DMS 273 (cell line): ENCODE results near the gene CC2D1A.
A peak's percentile ranks its signal among the peaks of the same experiment; 100 is the strongest.
"Not testable (repeated sequence)": the region's sequence is repeated elsewhere in the genome, so short reads cannot be mapped to it uniquely, and the experiment has no call there.

ENCODE experiments used
- DNase-seq: peaks from one replicate; lab custom pipeline; 2025; ENCODE audit not compliant: unreplicated experiment; lab: John Stamatoyannopoulos, UW

CC2D1A gene

DNA sequence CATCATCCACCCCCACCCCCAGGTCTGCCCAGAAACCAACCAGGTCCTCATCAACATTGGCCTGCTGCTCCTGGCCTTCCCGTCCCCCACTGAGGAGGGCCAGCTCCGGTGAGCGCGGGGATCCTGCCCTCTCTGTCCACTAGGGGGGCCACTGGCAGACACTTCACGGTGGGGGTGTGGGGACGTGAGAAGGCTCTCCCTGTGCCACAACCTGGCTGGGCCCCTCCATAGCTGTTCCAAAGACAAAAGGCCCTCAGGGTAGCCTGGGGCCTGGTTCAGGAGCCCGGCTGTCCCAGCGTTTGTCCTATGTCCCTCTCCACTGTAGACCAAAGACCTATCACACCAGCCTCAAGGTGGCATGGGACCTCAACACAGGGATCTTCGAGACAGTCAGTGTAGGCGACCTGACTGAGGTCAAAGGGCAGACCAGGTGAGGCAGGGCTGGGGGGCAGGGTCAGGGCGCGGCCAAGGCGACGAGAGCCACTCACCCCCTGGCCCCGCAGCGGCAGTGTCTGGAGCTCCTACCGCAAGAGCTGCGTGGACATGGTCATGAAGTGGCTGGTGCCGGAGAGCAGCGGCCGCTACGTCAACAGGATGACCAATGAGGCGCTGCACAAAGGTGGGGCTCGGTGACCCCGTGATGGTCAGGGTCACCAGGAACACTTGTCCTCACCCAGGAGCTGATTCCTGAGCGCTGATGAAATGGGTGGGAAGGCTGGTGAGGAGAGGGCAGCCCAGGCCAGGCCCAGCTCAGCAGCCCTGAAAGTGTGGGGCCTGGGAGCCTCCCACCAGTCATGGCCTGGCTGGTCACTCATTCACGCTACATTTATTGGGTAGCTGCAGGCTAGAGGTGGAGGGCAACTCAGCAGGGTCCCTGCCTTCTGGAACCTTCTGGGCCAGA lies 54.2 kb downstream of the CC2D1A start:
- DNase-seq = peak; percentile 28

- no peak for DNase-seq
Measured at GRCh38 chr19:13960863-13961784, 55.1 kb downstream of the CC2D1A start.

DNA sequence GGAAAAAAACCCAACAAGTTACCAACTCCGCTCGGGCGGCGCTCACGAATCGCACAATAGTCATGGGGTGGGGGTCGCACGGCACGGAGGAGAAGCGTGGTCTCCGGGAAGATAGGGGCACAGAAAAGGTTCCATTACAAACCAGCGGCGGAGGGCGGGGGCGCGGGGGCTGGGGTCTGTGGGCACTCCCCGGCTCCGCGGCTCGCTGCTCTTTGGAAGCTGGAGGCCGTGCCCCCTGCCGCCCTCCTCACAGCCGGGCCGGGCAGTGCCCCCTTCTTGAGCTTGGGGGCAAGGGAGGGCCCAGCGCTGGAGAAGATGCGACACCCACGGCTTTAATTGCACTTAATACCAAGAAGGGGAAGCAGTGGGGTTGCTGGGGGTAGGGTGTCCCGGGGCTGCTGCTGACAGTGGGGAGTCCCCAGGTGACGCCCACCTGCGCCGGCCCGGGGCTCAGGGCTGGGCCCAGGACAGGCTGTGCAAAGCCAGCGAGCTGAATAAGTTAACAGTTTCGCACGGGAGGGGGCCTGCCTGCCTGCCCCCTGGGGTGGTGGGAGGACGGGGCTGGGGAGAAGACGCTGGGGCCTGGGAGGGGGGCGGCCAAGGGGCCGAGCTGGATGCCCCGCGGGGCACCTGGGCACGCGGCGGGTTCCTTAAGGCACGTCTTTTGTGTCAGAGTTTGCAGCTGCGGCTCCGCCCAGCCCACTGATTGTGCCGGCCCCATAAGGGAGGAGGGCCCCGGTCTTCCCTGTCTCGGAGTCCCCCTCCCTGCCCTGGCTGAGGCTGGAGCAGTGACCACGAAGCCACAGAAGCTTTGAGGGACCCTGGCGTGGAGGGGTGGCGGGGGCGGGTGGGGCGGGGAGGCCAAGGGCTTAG lies 56.1 kb downstream of the CC2D1A start:
- DNase-seq = no peak

GRCh38 chr19:13962699-13963602 lies 57.0 kb downstream of the CC2D1A start:
- no peak for DNase-seq

GRCh38 chr19:13963603-13964105 lies 57.7 kb downstream of the CC2D1A start:
- no peak for DNase-seq

- DNase-seq = no peak
Measured at GRCh38 chr19:13964776-13965175, 58.8 kb downstream of the CC2D1A start.

DNA sequence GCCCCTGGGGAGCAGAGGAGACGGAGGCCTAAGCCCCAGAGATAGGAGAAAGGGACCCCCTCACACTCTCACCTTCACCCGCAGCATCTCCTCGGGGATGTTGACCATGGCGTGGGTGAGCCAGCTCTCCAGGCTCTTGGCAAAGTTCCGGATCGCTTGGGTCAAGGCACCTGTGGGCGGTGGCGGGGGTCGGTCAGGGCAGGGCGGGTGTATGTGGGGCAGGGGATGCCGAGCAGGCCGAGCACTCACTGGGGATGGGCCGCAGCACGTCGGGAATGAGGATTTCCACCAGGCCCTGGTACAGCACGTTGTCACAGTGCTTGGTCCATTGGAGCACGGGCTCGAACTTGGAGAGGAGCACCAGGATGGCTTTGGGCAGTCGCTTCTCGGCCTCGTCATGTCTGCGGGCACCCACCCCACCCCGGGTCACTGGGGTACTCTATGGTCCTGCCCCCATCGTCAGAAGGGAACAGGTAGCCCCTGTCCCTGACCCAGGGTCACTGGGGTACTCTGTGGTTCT lies 59.4 kb downstream of the CC2D1A start:
- DNase-seq = no peak

DNA sequence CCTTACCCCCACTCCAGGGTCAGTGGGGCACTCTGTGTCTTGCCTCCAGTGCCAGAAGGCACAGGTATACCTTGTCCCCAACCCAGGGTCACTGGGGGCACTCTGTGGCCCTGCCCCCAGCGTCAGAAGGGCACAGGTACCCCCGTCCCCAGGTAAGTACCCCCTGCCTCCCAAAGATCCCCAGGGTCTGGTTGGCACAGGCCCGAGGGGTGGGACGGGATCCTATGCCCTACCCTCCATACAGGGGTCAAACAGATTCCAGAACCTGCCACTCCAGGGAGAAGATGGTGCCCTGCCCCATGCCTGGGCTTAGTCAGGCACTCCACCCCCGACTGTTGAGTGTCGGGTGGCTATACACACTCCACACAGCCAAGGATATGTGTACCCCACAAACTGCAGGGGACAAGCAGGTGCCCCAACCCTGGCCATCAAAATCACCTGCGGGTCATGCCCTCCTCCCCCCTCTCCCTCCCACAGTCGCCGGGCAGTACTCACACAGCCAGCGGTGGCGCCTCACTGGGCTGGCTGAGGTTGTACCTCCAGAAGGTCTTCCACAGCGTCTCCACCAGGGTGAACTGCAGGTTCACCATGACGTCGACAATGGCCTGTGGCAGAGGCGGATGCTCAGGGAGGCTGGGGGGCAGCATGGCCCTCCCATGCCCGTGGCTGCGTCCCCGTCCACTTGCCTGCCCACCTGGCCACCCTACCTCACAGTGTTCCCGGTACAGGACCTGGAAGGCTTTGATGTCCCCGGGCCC lies 60.1 kb downstream of the CC2D1A start:
- DNase-seq = no peak

DNA sequence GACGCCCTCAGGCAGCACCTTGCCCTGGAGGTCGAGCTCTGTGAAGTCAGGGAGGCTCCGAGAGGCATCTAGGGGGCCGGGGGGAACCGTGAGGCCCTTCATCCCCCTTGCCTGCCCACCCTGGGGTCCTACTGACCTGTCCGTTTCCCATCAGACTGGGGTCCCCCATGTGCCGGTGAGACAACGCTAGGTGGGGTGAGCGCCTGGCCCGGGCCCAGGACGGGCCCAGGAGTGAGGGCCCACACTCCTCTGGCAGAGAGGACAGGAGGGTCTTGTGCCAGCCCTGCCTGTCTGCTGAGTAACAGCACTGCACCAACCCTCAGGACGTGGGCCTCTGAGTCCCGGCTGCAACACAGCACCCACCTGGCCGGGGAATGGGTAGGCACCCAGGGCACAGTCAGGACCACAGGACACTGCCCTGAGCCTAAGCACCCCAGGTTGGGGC lies 60.7 kb downstream of the CC2D1A start:
- no peak for DNase-seq

DNA sequence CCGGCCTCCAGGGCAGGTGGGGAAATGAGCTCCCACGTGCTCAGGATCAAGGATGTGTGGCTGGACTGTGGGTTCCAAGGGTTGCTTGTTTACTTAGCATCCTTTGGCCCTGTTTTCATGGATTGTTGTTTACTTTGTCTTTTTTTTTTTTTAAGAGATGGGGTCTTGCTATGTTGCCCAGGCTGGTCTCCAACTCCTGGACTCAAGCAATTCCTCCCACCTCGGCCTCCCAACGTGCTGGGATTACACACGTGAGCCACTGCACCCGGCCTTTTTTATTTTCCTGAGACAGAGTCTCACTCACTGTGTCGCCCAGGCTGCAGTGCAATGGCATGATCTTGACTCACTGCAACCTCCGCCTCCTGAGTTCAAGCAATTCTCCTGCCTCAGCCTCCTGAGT lies 61.2 kb downstream of the CC2D1A start:
- not testable (repeated sequence) for DNase-seq

- no peak for DNase-seq
Measured at GRCh38 chr19:13968383-13968935, 62.5 kb downstream of the CC2D1A start.

DNA sequence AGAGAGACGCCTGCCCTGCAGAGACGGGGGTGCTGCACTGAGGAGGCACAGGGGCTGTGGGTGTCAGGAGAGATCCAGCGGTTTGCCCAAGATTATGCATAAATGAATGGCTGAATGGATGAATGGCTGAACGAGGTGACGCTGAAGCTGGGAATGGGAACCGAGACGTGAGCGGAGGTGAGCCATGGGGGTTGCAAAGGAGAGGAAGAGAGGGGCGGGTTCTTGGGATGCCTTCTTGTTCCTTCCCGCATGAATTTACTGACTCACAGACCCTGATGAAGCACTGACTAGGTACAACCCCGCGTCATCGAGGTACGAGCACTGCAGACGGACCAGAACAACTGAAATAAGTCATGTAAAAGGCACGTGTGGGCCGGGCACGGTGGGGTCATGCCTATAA lies 63.0 kb downstream of the CC2D1A start:
- DNase-seq = no peak

GRCh38 chr19:13969897-13970296 lies 63.9 kb downstream of the CC2D1A start:
- DNase-seq = no peak

DNA sequence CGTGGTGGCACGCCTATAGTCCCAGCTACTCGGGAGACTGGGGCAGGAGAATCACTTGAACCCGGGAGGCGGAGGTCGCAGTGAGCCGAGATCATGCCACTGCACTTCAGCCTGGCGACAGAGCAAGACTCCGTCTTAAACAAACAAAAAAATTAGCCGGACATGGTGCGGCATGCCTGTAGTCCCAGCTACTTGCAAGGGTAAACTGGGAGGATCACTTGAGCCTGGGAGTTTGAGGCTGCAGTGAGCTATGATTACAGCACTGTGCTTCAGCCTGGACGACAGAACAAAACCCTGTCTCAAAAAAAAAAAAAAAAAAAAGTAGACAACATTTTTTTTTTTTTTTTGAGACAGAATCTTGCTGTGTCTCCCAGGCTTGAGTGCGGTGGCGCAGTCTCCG lies 65.9 kb downstream of the CC2D1A start:
- DNase-seq = not testable (repeated sequence)

GRCh38 chr19:13972368-13973155 lies 66.6 kb downstream of the CC2D1A start:
- no peak for DNase-seq

DNA sequence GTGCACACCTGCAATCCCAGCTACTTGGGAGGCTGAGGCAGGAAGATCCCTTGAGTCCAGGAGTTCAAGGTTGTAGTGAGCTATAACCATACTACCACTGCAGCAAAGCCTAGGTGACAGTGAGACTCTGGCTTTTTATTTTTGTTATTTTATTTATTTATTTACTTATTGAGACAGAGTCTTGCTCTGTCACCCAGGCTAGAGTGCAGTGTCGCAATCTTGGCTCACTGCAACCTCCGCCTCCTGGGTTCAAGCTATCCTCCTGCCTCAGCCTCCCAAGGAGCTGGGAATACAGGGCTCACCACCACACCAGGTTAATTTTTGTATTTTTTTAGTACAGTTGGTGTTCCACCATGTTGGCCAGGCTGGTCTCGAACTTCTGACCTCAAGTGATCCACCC lies 67.5 kb downstream of the CC2D1A start:
- DNase-seq = not testable (repeated sequence)

GRCh38 chr19:13974073-13974472 lies 68.1 kb downstream of the CC2D1A start:
- DNase-seq = peak; percentile 46
